SJSA1 (cell line): ENCODE results near the gene LIN37. TPM values are rescaled to one million over a fixed set of nuclear protein-coding genes. Genes with fewer than 3 reads are reported as not detected.
"Not testable (repeated sequence)": the region's sequence is repeated elsewhere in the genome, so short reads cannot be mapped to it uniquely, and the experiment has no call there.

Source experiments
- DNase-seq, 2 experiments: peaks; one replicate each; pipeline ENCODE4 v3.0.0-alpha.2; 2015 to 2020; ENCODE audit warnings: low spot score in 2 of 2, low read depth in 1 of 2
- H3K27ac ChIP-seq: fragments of 250-450 bp; sonication (Bioruptor Pico); 2 replicates; pipeline ENCODE4 v1.5.1; 2020; ENCODE audit warnings: mild to moderate bottlenecking, moderate library complexity
- H3K27me3 ChIP-seq: fragments of 250-450 bp; sonication (Bioruptor Pico); replicated peaks from 2 replicates; pipeline ENCODE4 v1.5.1; 2020; ENCODE audit warnings: mild to moderate bottlenecking, moderate library complexity
- H3K36me3 ChIP-seq: fragments of 250-450 bp; sonication (Bioruptor Pico); 2 replicates; pipeline ENCODE4 v1.5.1; 2020; ENCODE audit warnings: mild to moderate bottlenecking
- H3K4me1 ChIP-seq: fragments of 250-450 bp; sonication (Bioruptor Pico); replicated peaks from 2 replicates; pipeline ENCODE4 v1.6.1; 2021; ENCODE audit warnings: mild to moderate bottlenecking
- H3K4me3 ChIP-seq: fragments of 250-450 bp; sonication (Bioruptor Pico); 2 replicates; pipeline ENCODE4 v1.5.1; 2020; ENCODE audit warnings: mild to moderate bottlenecking
- H3K9me3 ChIP-seq: fragments of 250-450 bp; sonication (Bioruptor Pico); replicated peaks from 2 replicates; pipeline ENCODE4 v1.5.1; 2020; ENCODE audit warnings: mild to moderate bottlenecking
- total RNA-seq: library from RNA; depleted of rRNA; stranded (reverse); fragments of >200 nt; shearing (Covaris generic); gene quantifications from 2 replicates; pipeline ENCODE4 v1.2.3, GENCODE V29; 2014

Gene LIN37
- total RNA-seq, 1 experiment from 2014 or later, result 7.1 TPM

DNA sequence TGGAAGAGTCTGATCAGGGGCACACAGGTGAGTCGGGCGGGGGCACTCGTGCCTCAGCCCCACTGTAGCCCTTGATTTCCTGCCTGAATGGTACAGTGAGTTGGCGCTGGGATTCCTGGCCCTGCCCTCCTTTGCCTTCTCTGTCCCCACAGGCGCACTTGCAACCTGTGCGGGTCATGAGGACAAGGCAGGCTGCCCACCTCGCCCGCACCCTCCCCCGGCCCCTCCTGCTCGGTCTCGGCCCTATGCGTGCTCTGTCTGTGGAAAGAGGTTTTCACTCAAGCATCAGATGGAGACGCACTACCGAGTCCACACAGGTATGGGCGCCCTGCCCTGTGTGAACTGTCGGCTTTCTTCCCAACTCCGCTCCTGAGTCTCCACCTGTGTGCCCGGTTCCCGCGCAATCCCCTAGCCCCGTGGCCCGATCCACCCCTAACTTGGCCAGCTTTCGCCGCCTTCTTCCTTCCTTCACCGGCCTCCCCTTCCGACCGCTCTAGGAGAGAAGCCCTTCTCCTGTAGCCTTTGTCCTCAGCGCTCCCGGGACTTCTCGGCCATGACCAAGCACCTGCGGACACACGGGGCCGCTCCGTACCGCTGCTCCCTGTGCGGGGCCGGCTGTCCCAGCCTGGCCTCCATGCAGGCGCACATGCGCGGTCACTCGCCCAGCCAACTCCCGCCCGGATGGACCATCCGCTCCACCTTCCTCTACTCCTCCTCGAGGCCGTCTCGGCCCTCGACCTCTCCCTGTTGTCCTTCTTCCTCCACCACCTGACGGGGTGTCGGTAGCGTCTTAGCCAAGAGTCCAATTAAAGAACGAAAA is 32.2 kb upstream of the LIN37 start:
- peak overlapping the region; percentile 55 for H3K4me3 ChIP-seq
- H3K4me1 ChIP-seq, result peaks cover 22% of the 10 kb centered on the region
- peak in 1 of 2 experiments; percentile 56 for DNase-seq
- no peaks in the 10 kb centered on the region for H3K27me3 ChIP-seq
- no peak overlapping the region for H3K27ac ChIP-seq
- no peaks in the 10 kb centered on the region for H3K9me3 ChIP-seq
- H3K36me3 ChIP-seq, result peaks cover 24% of the 10 kb centered on the region

DNA sequence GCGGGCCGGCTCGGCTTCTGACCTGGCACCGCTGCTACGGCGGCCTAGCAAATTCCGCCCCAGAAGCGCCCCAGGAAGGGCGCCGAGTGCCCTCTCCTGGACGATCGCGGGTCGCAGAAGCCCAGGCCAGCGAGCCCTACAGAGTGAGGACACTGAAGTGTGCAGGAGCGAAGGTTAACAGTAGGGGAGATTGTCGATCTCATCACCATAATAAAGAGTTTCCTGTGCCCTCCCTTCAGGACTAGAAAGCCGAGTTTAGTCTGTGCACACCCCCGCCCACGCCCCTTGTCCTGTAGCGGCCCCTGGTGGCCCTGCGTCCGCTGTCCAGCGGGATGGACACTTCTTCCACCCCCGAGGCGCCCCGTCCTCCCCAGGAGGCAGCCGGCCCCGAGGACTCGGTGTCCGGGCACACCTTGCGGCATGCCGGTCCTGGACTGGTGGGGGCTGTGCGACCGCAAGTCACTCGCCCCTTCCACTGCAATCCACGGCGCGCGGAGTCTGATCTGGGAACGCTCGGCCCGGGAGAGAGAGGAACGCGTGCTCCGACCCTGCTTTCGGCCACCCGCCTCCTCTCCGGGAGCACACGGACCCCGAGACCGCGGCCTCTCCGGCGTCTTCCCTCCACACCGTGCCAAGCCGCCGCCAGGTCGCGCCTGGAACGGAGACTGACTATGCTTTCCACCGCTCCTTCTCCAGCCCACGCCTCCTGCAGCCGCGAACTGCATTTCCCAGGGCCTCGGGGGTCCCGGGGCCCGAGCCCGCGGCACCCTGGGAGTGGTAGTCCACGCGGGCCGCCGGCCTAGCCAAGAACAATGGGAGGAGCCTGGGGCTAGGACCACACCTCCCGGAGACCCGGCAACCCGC is 31.3 kb upstream of the LIN37 start:
- Histone ChIP-seq H3K27ac (peak overlapping the region; percentile 61), H3K36me3 (peaks cover 32% of the 10 kb centered on the region), H3K4me1 (peaks cover 22% of the 10 kb centered on the region), H3K9me3 (no peaks in the 10 kb centered on the region), H3K27me3 (no peaks in the 10 kb centered on the region), H3K4me3 (peak overlapping the region; percentile 55)
- peak; percentile 89 to 91 for DNase-seq

DNA sequence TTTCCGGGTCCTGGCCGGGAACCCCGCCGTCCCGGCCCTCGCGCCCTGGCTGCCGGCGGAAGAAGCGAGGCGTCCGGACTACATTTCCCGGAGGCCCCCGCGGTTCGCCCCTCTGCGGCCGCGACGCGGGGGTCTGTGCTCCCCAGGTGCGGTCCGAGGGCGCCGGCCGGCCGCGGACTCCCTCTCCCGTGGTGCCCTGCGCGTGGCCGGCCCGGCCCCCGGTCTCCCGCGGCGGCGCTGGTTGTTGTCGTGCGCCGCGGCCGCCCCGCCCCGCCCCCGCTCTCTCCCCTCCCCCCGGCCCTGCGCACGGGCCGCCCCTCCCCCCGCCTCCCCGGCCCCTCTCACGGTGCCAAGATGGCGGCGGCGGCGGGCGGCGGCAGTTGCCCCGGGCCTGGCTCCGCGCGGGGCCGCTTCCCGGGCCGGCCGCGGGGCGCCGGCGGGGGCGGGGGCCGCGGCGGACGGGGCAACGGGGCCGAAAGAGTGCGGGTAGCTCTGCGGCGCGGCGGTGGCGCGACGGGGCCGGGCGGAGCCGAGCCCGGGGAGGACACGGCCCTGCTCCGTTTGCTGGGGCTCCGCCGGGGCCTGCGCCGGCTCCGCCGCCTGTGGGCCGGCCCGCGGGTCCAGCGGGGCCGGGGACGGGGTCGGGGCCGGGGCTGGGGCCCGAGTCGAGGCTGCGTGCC is 30.6 kb upstream of the LIN37 start, which contains the start of gene KMT2B:
TSS of gene KMT2B (plus strand) at position 339 of the 680 bp plus-strand sequence. CDS start at position 355, 16 bp downstream.
- peaks cover 22% of the 10 kb centered on the region for H3K4me1 ChIP-seq
- H3K27ac ChIP-seq, result peak within 1 kb of the TSS; percentile 64
- H3K36me3 ChIP-seq, result peaks cover 40% of the 10 kb centered on the region
- H3K4me3 ChIP-seq, result peak within 1 kb of the TSS; percentile 55
- H3K9me3 ChIP-seq, result no peaks in the 10 kb centered on the region
- no peaks in the 10 kb centered on the region for H3K27me3 ChIP-seq
- peak; percentile 96 to 98 for DNase-seq

DNA sequence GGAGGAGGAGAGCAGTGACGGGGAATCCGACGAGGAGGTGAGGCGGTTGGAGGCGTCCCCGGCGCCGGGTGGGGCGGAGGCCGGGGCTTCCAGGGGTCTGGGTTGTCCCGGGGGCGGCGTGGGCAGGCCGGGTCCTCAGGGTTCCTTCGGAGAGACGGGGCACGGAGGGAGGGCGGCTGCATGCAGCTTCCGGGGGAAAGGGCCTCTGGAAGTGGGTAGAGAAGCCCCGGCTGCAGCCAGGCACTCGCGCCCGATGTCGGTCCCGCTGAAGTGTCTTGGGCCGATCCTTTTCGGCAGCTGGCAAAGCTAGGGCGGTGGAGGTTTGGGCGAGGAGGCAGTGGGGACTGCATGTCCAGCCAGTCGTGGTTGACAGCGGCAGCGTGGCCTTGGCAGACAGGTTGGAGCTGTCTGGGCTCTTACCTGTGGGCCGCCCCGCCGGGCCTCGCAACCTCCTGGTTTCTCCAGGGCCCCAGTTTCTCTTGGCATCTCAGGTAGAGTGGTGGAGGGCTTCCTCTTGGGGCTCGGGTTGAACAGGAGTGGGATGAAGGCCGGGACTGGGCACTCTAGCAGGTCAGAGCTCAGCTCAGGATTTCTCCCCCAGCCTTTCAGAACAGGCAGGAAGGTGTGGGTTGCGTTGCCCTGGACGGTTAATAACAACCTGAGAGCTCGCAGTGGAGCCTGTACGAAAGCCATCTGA is 29.9 kb upstream of the LIN37 start:
- peak overlapping the region; percentile 55 for H3K4me3 ChIP-seq
- H3K9me3 ChIP-seq, result no peaks in the 10 kb centered on the region
- no peaks in the 10 kb centered on the region for H3K27me3 ChIP-seq
- peaks cover 47% of the 10 kb centered on the region for H3K36me3 ChIP-seq
- DNase-seq, result peak; percentile 12 to 52
- peaks cover 22% of the 10 kb centered on the region for H3K4me1 ChIP-seq
- H3K27ac ChIP-seq, result peak overlapping the region; percentile 64

DNA sequence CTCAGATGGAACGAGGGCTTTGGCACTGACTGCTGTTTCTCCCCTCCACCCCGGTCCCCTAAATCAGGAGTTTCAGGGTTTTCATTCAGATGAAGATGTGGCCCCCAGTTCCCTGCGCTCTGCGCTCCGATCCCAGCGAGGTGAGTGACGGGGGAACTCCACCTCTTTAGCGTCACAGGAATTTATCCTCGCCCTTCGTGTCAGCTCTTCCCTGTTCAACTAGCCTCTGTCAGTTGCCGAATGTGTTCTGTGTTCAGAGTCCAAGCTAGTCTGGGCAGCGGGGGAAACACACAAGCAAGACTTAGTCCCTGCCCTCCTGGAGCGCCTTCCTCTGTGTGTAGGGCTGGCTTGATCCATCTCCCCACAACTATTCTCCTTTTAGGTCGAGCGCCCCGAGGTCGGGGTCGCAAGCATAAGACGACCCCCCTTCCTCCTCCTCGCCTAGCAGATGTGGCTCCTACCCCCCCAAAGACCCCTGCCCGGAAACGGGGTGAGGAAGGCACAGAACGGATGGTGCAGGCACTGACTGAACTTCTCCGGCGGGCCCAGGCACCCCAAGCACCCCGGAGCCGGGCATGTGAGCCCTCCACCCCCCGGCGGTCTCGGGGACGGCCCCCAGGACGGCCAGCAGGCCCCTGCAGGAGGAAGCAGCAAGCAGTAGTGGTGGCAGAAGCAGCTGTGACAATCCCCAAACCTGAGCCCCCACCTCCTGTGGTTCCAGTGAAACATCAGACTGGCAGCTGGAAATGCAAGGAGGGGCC is 28.8 kb upstream of the LIN37 start:
- Histone ChIP-seq H3K27me3 (no peaks in the 10 kb centered on the region), H3K27ac (no peak overlapping the region), H3K36me3 (peaks cover 58% of the 10 kb centered on the region), H3K4me1 (peaks cover 22% of the 10 kb centered on the region), H3K4me3 (peak overlapping the region; percentile 55), H3K9me3 (no peaks in the 10 kb centered on the region)
- peak in 1 of 2 experiments; percentile 43 for DNase-seq

DNA sequence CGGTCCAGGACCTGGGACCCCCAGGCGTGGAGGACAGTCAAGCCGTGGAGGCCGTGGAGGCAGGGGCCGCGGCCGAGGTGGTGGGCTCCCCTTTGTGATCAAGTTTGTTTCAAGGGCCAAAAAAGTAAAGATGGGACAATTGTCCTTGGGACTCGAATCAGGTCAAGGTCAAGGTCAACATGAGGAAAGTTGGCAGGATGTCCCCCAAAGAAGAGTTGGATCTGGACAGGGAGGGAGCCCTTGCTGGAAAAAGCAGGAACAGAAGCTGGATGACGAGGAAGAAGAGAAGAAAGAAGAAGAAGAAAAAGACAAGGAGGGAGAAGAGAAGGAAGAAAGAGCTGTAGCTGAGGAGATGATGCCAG is 28.2 kb upstream of the LIN37 start:
- Histone ChIP-seq H3K4me3 (no peak overlapping the region), H3K9me3 (no peaks in the 10 kb centered on the region), H3K27me3 (no peaks in the 10 kb centered on the region), H3K4me1 (peaks cover 22% of the 10 kb centered on the region), H3K27ac (no peak overlapping the region), H3K36me3 (peaks cover 63% of the 10 kb centered on the region)
- DNase-seq, result no peak

DNA sequence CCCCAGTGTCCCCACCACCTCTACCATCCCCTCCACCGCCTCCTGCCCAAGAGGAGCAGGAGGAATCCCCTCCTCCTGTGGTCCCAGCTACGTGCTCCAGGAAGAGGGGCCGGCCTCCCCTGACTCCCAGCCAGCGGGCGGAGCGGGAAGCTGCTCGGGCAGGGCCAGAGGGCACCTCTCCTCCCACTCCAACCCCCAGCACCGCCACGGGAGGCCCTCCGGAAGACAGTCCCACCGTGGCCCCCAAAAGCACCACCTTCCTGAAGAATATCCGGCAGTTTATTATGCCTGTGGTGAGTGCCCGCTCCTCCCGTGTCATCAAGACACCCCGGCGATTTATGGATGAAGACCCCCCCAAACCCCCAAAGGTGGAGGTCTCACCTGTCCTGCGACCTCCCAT is 27.7 kb upstream of the LIN37 start:
- no peak for DNase-seq
- no peak overlapping the region for H3K27ac ChIP-seq
- H3K4me1 ChIP-seq, result peaks cover 22% of the 10 kb centered on the region
- H3K9me3 ChIP-seq, result no peaks in the 10 kb centered on the region
- H3K27me3 ChIP-seq, result no peaks in the 10 kb centered on the region
- H3K36me3 ChIP-seq, result peaks cover 68% of the 10 kb centered on the region
- H3K4me3 ChIP-seq, result no peak overlapping the region

DNA sequence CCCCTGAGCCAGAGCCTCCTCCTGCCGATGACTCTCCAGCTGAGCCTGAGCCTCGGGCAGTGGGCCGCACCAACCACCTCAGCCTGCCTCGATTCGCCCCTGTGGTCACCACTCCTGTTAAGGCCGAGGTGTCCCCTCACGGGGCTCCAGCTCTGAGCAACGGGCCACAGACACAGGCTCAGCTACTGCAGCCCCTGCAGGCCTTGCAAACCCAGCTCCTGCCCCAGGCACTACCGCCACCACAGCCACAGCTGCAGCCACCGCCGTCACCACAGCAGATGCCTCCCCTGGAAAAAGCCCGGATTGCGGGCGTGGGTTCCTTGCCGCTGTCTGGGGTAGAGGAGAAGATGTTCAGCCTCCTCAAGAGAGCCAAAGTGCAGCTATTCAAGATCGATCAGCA is 27.0 kb upstream of the LIN37 start:
- H3K27me3 ChIP-seq, result no peaks in the 10 kb centered on the region
- no peaks in the 10 kb centered on the region for H3K9me3 ChIP-seq
- H3K4me3 ChIP-seq, result no peak overlapping the region
- H3K36me3 ChIP-seq, result peaks cover 76% of the 10 kb centered on the region
- peak in 1 of 2 experiments; percentile 37 for DNase-seq
- peaks cover 15% of the 10 kb centered on the region for H3K4me1 ChIP-seq
- no peak overlapping the region for H3K27ac ChIP-seq

DNA sequence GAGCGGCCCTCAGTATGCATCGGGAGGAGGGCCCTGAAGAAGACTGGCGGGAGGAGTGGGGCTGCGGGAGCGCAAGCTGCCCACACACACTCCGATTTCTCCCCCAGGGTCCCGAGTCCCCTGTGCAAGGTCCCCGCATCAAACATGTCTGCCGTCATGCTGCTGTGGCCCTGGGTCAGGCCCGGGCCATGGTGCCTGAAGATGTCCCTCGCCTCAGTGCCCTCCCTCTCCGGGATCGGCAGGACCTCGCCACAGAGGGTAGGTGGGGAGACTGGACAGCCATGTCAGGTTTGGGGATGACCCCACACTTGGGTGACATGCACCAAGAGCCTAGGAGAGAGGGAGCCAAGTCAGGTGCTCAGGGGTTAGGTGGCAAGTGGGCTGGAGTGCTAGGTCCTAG is 25.9 kb upstream of the LIN37 start:
- Histone ChIP-seq H3K4me1 (peaks cover 7% of the 10 kb centered on the region), H3K27me3 (no peaks in the 10 kb centered on the region), H3K9me3 (no peaks in the 10 kb centered on the region), H3K27ac (no peak overlapping the region), H3K4me3 (no peak overlapping the region), H3K36me3 (peaks cover 85% of the 10 kb centered on the region)
- no peak for DNase-seq

DNA sequence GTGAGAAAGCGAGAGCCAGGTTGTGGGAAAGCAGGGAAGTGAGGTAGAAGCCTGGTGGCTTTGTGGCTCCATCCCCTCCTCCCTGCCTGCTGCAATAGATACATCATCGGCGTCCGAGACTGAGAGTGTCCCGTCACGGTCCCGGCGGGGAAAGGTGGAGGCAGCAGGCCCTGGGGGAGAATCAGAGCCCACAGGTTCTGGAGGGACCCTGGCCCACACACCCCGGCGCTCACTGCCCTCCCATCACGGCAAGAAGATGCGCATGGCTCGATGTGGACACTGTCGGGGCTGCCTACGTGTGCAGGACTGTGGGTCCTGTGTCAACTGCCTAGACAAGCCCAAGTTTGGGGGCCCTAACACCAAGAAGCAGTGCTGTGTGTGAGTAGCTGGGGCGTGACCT is 25.5 kb upstream of the LIN37 start:
- H3K36me3 ChIP-seq, result peaks cover 89% of the 10 kb centered on the region
- no peak overlapping the region for H3K27ac ChIP-seq
- no peak overlapping the region for H3K4me3 ChIP-seq
- H3K9me3 ChIP-seq, result no peaks in the 10 kb centered on the region
- peaks cover 7% of the 10 kb centered on the region for H3K4me1 ChIP-seq
- no peaks in the 10 kb centered on the region for H3K27me3 ChIP-seq
- DNase-seq, result no peak

DNA sequence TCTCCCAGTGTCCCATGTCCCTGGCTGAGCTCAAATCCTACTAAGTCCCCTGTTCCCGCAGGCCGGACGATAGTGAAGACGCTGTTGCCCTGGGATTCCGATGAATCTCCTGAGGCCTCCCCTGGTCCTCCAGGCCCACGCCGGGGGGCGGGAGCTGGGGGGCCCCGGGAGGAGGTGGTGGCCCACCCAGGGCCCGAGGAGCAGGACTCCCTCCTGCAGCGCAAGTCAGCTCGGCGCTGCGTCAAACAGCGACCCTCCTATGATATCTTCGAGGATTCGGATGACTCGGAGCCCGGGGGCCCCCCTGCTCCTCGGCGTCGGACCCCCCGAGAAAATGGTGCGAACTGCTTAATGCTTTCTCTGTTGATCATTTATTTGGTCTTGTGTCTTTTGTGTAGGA is 24.7 kb upstream of the LIN37 start:
- no peaks in the 10 kb centered on the region for H3K27me3 ChIP-seq
- no peaks in the 10 kb centered on the region for H3K9me3 ChIP-seq
- no peak for DNase-seq
- H3K36me3 ChIP-seq, result peaks cover 92% of the 10 kb centered on the region
- no peak overlapping the region for H3K27ac ChIP-seq
- no peak overlapping the region for H3K4me3 ChIP-seq
- H3K4me1 ChIP-seq, result peaks cover 7% of the 10 kb centered on the region

DNA sequence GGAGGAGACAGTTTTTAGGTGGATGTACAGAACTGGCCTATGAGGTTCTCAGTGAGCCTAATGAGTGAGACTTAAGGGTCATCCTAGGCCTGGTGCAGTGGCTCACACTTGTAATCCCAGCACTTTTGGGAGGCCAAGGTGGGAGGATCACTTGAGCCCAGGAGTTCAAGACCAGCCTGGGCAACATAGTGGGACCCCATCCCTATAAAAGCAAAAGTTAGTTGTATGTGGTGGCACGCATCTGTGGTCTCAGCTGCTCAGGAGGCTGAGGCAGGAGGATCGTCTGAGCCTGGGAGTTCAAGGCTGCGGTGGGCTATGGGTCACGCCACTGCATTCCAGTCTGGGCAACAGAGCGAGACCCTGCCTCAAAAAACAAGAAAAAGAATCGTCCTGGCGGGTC is 24.2 kb upstream of the LIN37 start:
- not testable (repeated sequence) for DNase-seq
- peaks cover 93% of the 10 kb centered on the region for H3K36me3 ChIP-seq

More for the DNA sequence above, 24.2 kb upstream of the LIN37 start:
- H3K9me3 ChIP-seq, H3K4me3 ChIP-seq, H3K4me1 ChIP-seq, H3K27ac ChIP-seq, H3K27me3 ChIP-seq: not testable (repeated sequence)
